ENCODE measurements around the gene TMEM134. TPM values are rescaled to one million over a fixed set of nuclear protein-coding genes. Genes with fewer than 3 reads are reported as not detected.

Gene TMEM134
- total and polyA plus RNA-seq, 10 of the 15 experiments (the other 5 are each of a cell fraction or from before 2014, with no cell fraction given): 1.6 to 93.8 (median 27.8) TPM

GRCh38 chr11:67468056-67468455 is 995 bp downstream of the TMEM134 start (continued):
- no peak for TF ChIP-seq CBX5 (IDR thresholded peaks at IDR 0.05; ENCODE audit: low read depth)

- intact Hi-C loops (cut with micrococcal nuclease; ENCODE audit: unreplicated experiment): no loop called here
- ChIA-PET POLR2A (interaction anchor here (0.6 to 8.1 kb wide), 11 partner anchors 8 to 317 kb away, joined by 3 to 78 read pairs (median 7); partner anchors contain the start of genes AIP, PPP1CA, PTPRCAP and RAD9A), CTCF (interaction anchor here (0.7 to 5.1 kb wide), 7 partner anchors 13 to 86 kb away, joined by 3 to 36 read pairs (median 4); partner anchors contain the start of genes PITPNM1 and PPP1CA), SMC1A (ENCODE audit: uncharacterized antibody, unreplicated experiment) (interaction anchor here (1.2 to 5.2 kb wide), 4 partner anchors 18 to 116 kb away, joined by 4 to 46 read pairs (median 30); partner anchors contain the start of genes AIP, PPP1CA, PTPRCAP and TBC1D10C), RAD21 (ENCODE audit: unreplicated experiment) (interaction anchor here (1.1 to 5.5 kb wide), 12 partner anchors 19 to 121 kb away, joined by 3 to 72 read pairs (median 7); partner anchors contain the start of genes AIP, CDK2AP2, PPP1CA and PTPRCAP)
- H3K79me2 ChIP-seq (ENCODE audit: control insufficient read depth, insufficient read depth, low read length): peaks cover 14% of the 10 kb centered on the region
- DNase-seq (ENCODE audit: low read depth, low spot score) (no peak), ATAC-seq (no peak), FAIRE-seq (no peak)
- no peaks in the 10 kb centered on the region for H4K20me1 ChIP-seq (ENCODE audit: control insufficient read depth, insufficient read depth)
- in situ Hi-C loops (cut with MboI): no loop called here
- H3K27me3 ChIP-seq (replicated peaks in 1 of 2; ENCODE audit: control insufficient read depth in 2 of 2, insufficient read depth in 2 of 2, low read length in 1 of 2): no peaks in the 10 kb centered on the region
- TF ChIP-seq TCF12 (IDR thresholded peaks at IDR 0.05; ENCODE audit: low read depth, low read length) (no peak), SMARCA5 (IDR thresholded peaks at IDR 0.05) (0 out of 2 replicates have a peak, but pooled peaks have one; percentile 38), POLR2A (IDR thresholded peaks at IDR 0.05; ENCODE audit: low read depth, low read length) (peak; percentile 50)
- H3K9me3 ChIP-seq (replicated peaks; ENCODE audit: control insufficient read depth, insufficient read depth, low read length): no peaks in the 10 kb centered on the region
- H2AFZ ChIP-seq (ENCODE audit: control insufficient read depth, low read depth, low read length): no peak overlapping the region
- H3K27ac ChIP-seq (ENCODE audit: control insufficient read depth, insufficient read depth): no peak overlapping the region
- no peak overlapping the region for H3K4me3 ChIP-seq
- peak overlapping the region; percentile 98; the same call in 1 of the 2 replicates for H3K4me2 ChIP-seq (ENCODE audit: control insufficient read depth, insufficient read depth)
- peaks cover 37% of the 10 kb centered on the region for H3K4me1 ChIP-seq (ENCODE audit: control insufficient read depth, insufficient read depth, low read length)
- BruUV-seq (replicated peaks): TSS peak; percentile 50
- H3K36me3 ChIP-seq (ENCODE audit: control insufficient read depth in 2 of 2, insufficient read depth in 2 of 2, low read length in 1 of 2): no peaks in the 10 kb centered on the region; a peak in 1 of 4 replicates
- WGBS (ENCODE audit: insufficient coverage, insufficient replicate concordance, low lambda C conversion rate, missing lambda C conversion rate): 79% methylated on average over 8 of the region's 11 CpGs
- no peak overlapping the region for H3K9ac ChIP-seq (ENCODE audit: control insufficient read depth, insufficient read depth, low read length)
Observed at GRCh38 chr11:67466962-67467771, 1.9 kb downstream of the TMEM134 start.

Data from GM12878 (cell line).